Ishikawa (cell line): ENCODE results near the gene TMEM167B.

Source experiments
- CEBPB ChIP-seq: IDR thresholded peaks from 2 replicates; pipeline ENCODE4 v1.6.1; 2012
- CREB1 ChIP-seq: IDR thresholded peaks from 2 replicates; pipeline ENCODE4 v1.6.1; 2012; ENCODE audit warnings: low read depth
- EGR1 ChIP-seq: IDR thresholded peaks from 2 replicates; pipeline ENCODE4 v1.6.1; 2012
- EP300 ChIP-seq: IDR thresholded peaks from 2 replicates; pipeline ENCODE4 v1.6.1; 2012; ENCODE audit warnings: borderline replicate concordance
- FOXM1 ChIP-seq: IDR thresholded peaks from 2 replicates; pipeline ENCODE4 v1.6.1; 2012; ENCODE audit warnings: low read depth, borderline replicate concordance
- MAX ChIP-seq: IDR thresholded peaks from 2 replicates; pipeline ENCODE4 v1.6.1; 2012
- NFIC ChIP-seq: IDR thresholded peaks from 2 replicates; pipeline ENCODE4 v1.6.1; 2012
- RAD21 ChIP-seq: IDR thresholded peaks from 2 replicates; pipeline ENCODE4 v1.6.1; 2012; ENCODE audit warnings: low read depth
- REST ChIP-seq: IDR thresholded peaks from 2 replicates; pipeline ENCODE4 v1.6.1; 2012; ENCODE audit warnings: low read depth, mild to moderate bottlenecking
- TAF1 ChIP-seq: IDR thresholded peaks from 2 replicates; pipeline ENCODE4 v1.6.1; 2012; ENCODE audit warnings: low read depth, mild to moderate bottlenecking
- TCF12 ChIP-seq: IDR thresholded peaks from 2 replicates; pipeline ENCODE4 v1.6.1; 2012; ENCODE audit warnings: low read depth
- TEAD4 ChIP-seq: IDR thresholded peaks from 2 replicates; pipeline ENCODE4 v1.6.1; 2012
- USF1 ChIP-seq: IDR thresholded peaks from 2 replicates; pipeline ENCODE4 v1.6.1; 2012
- YY1 ChIP-seq: IDR thresholded peaks from 2 replicates; pipeline ENCODE4 v1.6.1; 2012; ENCODE audit warnings: low read depth
- ZBTB7A ChIP-seq: IDR thresholded peaks from 2 replicates; pipeline ENCODE4 v1.6.1; 2012; ENCODE audit warnings: low read depth

TMEM167B gene

GRCh38 chr1:109113590-109114341 lies 23.2 kb downstream of the TMEM167B start, which contains the start of gene ELAPOR1:
ELAPOR1 (plus strand) TSS chr1:109114115; CDS start chr1:109114184, 69 bp downstream.
- TF ChIP-seq TCF12 (no peak), EP300 (no peak), CREB1 (no peak), ZBTB7A (no peak), YY1 (0 out of 2 replicates have a peak, but pooled peaks have one; percentile 15), FOXM1 (no peak), CEBPB (no peak), EGR1 (peak; percentile 37; the same call in 1 of the 2 replicates)

- TF ChIP-seq EGR1: no peak
- TF ChIP-seq RAD21: no peak
- TF ChIP-seq EP300: no peak
- no peak for TF ChIP-seq USF1
- TF ChIP-seq MAX: no peak
These were observed 23.7 kb downstream of the TMEM167B start for GRCh38 chr1:109114342-109114674.

- TF ChIP-seq NFIC (no peak), EGR1 (no peak), RAD21 (no peak), CREB1 (no peak), USF1 (no peak), FOXM1 (no peak), MAX (no peak), ZBTB7A (no peak), TCF12 (no peak), CEBPB (no peak), REST (no peak), EP300 (no peak), YY1 (no peak), TEAD4 (no peak), TAF1 (no peak)
These were observed 25.1 kb downstream of the TMEM167B start for GRCh38 chr1:109115685-109116084.

- TF ChIP-seq USF1 (no peak), TEAD4 (no peak), CREB1 (no peak), ZBTB7A (no peak), YY1 (no peak), TAF1 (no peak), FOXM1 (no peak), EGR1 (no peak), MAX (no peak), TCF12 (no peak), EP300 (no peak)
These were observed 25.7 kb downstream of the TMEM167B start for GRCh38 chr1:109116286-109116685.

- TF ChIP-seq FOXM1 (no peak), MAX (no peak), CEBPB (no peak), ZBTB7A (no peak), CREB1 (no peak), RAD21 (no peak), USF1 (no peak), REST (no peak), TCF12 (no peak), NFIC (no peak), TEAD4 (no peak), EP300 (no peak), YY1 (no peak), EGR1 (no peak)
These were observed 27.5 kb downstream of the TMEM167B start for GRCh38 chr1:109118089-109118488.
